Thyroid gland (tissue), 4 donors: Measurements from ENCODE around the gene BTF3L4. TPM values are rescaled to one million over a fixed set of nuclear protein-coding genes. Genes with fewer than 3 reads are reported as not detected.
A peak's percentile ranks its signal among the peaks of the same experiment; 100 is the strongest.
"Not testable (repeated sequence)": the region's sequence is repeated elsewhere in the genome, so short reads cannot be mapped to it uniquely, and the experiment has no call there.

Source experiments
- DNase-seq, 2 donors: peaks; one replicate each; pipeline ENCODE4 v3.0.0-alpha.2; 2019
- H3K27ac ChIP-seq, 3 donors: fragments of 200-600 bp; sonication (generic); 1 replicate in 2 of 3; 2 replicates in 1 of 3; pipeline ENCODE4 v1.5.1; 2016 to 2019; ENCODE audit warnings: mild to moderate bottlenecking in 1 of 3, moderate library complexity in 1 of 3
- H3K27me3 ChIP-seq: fragments of 200-600 bp; sonication (generic); one replicate; pipeline ENCODE4 v1.5.1; 2019
- H3K36me3 ChIP-seq, 2 donors: fragments of 200-600 bp; sonication (generic); one replicate each; pipeline ENCODE4 v1.5.1; 2016 to 2019
- H3K4me1 ChIP-seq, 2 donors: fragments of 200-600 bp; sonication (generic); one replicate each; pipeline ENCODE4 v1.5.1; 2017 to 2019
- H3K4me3 ChIP-seq, 3 donors: fragments of 200-600 bp; sonication (generic); replicated peaks in 1 of 3; 1 replicate in 2 of 3; 2 replicates in 1 of 3; pipeline ENCODE4 v1.5.1; 2016; ENCODE audit warnings: mild to moderate bottlenecking in 1 of 3
- H3K9me3 ChIP-seq: fragments of 200-600 bp; sonication (generic); one replicate; pipeline ENCODE4 v1.5.1; 2017
- POLR2A ChIP-seq, 2 donors: fragments of 450-650 bp; IDR thresholded peaks; one replicate each; pipeline ENCODE4 v1.6.1; 2017; ENCODE audit warnings: antibody characterized with exemption in 2 of 2, mild to moderate bottlenecking in 2 of 2, moderate library complexity in 1 of 2
- WGBS, 2 donors: methylation state at CpG; one replicate each; pipeline ENCODE4 v1.1.5; 2017; 5-methylcytosine and 5-hydroxymethylcytosine counted together
- intact Hi-C: fragments of 100-400 bp; cut with DNase I; formaldehyde crosslinking; loops from one replicate; pipeline ENCODE4 v1.15.1; 2023
- total RNA-seq, 4 donors: library from RNA; depleted of rRNA; stranded (reverse); fragments of >200 nt; gene quantifications; one replicate each; pipeline ENCODE4 v1.2.3, GENCODE V29; 2016
- TF ChIP-seq, protein P1 (sequence below), 6 experiments: fragments of 200-600 bp in 3 of 6; fragments of 450-650 bp in 3 of 6; sonication (generic) in 3 of 6; IDR thresholded peaks; one replicate each; pipeline ENCODE4 v1.5.1; 2016 to 2019; ENCODE audit warnings: antibody characterized with exemption in 6 of 6, mild to moderate bottlenecking in 2 of 6, inconsistent platforms in 1 of 6, moderate library complexity in 1 of 6

Gene BTF3L4
- total RNA-seq, 4 donors from 2014 or later = 40.5 to 69.7 (median 54.5) TPM

- Histone ChIP-seq H3K4me1 (peaks cover 0 to 1% of the 10 kb centered on the region in 2 donors), H3K27me3 (no peaks in the 10 kb centered on the region), H3K36me3 (peaks cover 20 to 27% of the 10 kb centered on the region in 2 donors), H3K9me3 (no peaks in the 10 kb centered on the region), H3K4me3 (no peak overlapping the region), H3K27ac (no peak overlapping the region)
- no peak for TF ChIP-seq POLR2A (IDR thresholded peaks at IDR 0.05)
- TF ChIP-seq, protein P1, sequence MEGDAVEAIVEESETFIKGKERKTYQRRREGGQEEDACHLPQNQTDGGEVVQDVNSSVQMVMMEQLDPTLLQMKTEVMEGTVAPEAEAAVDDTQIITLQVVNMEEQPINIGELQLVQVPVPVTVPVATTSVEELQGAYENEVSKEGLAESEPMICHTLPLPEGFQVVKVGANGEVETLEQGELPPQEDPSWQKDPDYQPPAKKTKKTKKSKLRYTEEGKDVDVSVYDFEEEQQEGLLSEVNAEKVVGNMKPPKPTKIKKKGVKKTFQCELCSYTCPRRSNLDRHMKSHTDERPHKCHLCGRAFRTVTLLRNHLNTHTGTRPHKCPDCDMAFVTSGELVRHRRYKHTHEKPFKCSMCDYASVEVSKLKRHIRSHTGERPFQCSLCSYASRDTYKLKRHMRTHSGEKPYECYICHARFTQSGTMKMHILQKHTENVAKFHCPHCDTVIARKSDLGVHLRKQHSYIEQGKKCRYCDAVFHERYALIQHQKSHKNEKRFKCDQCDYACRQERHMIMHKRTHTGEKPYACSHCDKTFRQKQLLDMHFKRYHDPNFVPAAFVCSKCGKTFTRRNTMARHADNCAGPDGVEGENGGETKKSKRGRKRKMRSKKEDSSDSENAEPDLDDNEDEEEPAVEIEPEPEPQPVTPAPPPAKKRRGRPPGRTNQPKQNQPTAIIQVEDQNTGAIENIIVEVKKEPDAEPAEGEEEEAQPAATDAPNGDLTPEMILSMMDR (IDR thresholded peaks at IDR 0.05) = no peak
- intact Hi-C loops = no loop called here
- no peak for DNase-seq
- WGBS, 2 donors = 94 to 100% methylated on average over 2 of the region's 2 CpGs
Measured at GRCh38 chr1:52026278-52026677, 29.8 kb upstream of the BTF3L4 start.

DNA sequence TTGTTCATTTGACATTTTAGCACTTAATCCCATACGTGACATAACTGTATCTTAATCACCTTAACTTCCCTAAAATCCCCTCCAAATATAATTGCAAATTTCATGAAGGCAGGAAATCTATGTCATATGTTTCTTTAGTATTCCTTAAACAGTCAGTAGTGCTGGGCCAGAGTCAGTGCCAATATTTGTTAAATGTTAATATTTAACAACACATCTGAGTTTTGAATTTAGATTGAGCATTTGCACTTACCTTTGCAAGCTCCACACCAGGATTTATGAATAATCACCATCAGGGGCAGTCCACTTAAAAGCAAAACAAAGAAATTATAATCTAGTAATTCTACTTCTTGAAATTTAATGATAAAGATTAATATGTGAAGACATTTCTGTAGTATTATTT lies 27.8 kb upstream of the BTF3L4 start:
- TF ChIP-seq POLR2A (IDR thresholded peaks at IDR 0.05) = no peak
- TF ChIP-seq, protein P1 (IDR thresholded peaks at IDR 0.05) = no peak
- Histone ChIP-seq H3K9me3 (no peaks in the 10 kb centered on the region), H3K27me3 (no peaks in the 10 kb centered on the region), H3K4me1 (peaks cover 9 to 14% of the 10 kb centered on the region in 2 donors), H3K36me3 (peaks cover 6 to 11% of the 10 kb centered on the region in 2 donors), H3K27ac (no peak overlapping the region), H3K4me3 (no peak overlapping the region)
- intact Hi-C loops = no loop called here
- 98% methylated on average over 1 of the region's 1 CpG for WGBS, 2 donors
- DNase-seq = no peak

GRCh38 chr1:52028839-52029238 lies 27.3 kb upstream of the BTF3L4 start:
- H3K27me3 ChIP-seq, H3K27ac ChIP-seq, H3K9me3 ChIP-seq, H3K36me3 ChIP-seq, H3K4me3 ChIP-seq, DNase-seq, intact Hi-C loops: not testable (repeated sequence)
- 66 to 79% methylated on average over 5 of the region's 5 CpGs for WGBS, 2 donors
- peaks cover 9 to 14% of the 10 kb centered on the region in 2 donors for H3K4me1 ChIP-seq

DNA sequence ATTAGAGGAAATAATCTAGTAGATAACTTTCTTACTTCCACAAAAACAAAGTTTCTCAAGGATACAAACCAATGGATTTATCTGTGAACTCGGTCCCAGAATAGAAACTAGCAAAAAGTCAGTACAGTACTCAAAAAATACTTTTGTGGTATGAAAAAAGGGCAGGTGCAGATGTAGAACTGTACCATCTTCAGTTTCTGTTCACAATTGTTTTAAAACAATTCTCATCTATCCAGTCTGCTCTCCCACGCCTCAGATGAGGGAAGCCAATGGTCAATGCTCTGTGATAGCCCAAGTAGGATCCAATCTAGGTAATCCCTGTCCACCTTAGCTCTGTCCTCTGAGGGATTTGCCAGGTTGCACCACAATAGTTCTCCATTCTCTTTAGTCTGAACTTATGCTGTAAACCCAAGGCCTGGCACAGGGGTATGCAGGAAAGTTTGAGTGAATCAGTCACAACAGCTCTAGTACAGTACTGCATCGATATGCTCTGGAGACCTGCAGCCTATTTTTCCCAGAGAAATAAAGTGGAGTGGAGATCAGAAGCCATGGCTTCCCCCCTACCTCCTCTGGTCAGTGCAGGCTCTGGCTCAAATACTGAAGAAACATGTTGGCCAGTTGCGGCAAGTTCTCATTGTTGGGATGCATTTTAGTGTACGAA lies 23.8 kb upstream of the BTF3L4 start:
- H3K4me3 ChIP-seq = peak overlapping the region in 2 of 3 donors; percentile 64 to 77
- no peak for DNase-seq
- H3K27ac ChIP-seq = no peak overlapping the region
- intact Hi-C loops = no loop called here
- TF ChIP-seq, protein P1 (IDR thresholded peaks at IDR 0.05) = no peak
- no peak for TF ChIP-seq POLR2A (IDR thresholded peaks at IDR 0.05)
- peaks cover 9 to 14% of the 10 kb centered on the region in 2 donors for H3K4me1 ChIP-seq
- 55 to 63% methylated on average over 5 of the region's 5 CpGs for WGBS, 2 donors
- no peaks in the 10 kb centered on the region for H3K9me3 ChIP-seq
- H3K36me3 ChIP-seq = no peaks in the 10 kb centered on the region
- H3K27me3 ChIP-seq = no peaks in the 10 kb centered on the region

DNA sequence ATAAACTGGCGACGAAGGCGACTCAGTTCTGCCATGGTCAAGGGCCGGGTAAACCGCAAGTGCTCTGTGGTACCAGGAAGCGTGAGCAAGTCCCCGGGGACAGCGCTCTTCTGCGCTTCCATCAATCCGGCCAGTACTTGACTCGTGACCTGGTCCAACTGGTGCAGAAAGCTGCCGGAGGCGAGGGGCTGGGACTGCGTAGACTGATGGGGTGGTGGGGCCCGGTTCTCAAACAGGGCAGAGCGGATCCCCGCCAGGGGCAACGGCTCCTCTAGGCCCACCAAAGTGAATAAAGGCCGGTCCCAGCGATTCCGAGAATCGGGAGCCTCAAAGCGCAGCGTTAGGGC lies 23.3 kb upstream of the BTF3L4 start:
- Histone ChIP-seq H3K4me3 (peak overlapping the region; percentile 46 to 77 (median 64)), H3K4me1 (peaks cover 9 to 14% of the 10 kb centered on the region in 2 donors), H3K9me3 (no peaks in the 10 kb centered on the region), H3K27me3 (no peaks in the 10 kb centered on the region), H3K27ac (peak overlapping the region in 2 of 3 donors; percentile 54 to 63), H3K36me3 (no peaks in the 10 kb centered on the region)
- DNase-seq = peak; percentile 20 to 23
- no peak for TF ChIP-seq POLR2A (IDR thresholded peaks at IDR 0.05)
- TF ChIP-seq, protein P1 (IDR thresholded peaks at IDR 0.05) = no peak
- 6 to 12% methylated on average over 11 to 12 of the region's 24 CpGs for WGBS, 2 donors
- intact Hi-C loops = no loop called here
